Measurements from ENCODE around the gene SLC44A5. TPM values are rescaled to one million over a fixed set of nuclear protein-coding genes. Genes with fewer than 3 reads are reported as not detected.

SLC44A5 gene
- polyA plus RNA-seq, 3 donors, result not detected

DNA sequence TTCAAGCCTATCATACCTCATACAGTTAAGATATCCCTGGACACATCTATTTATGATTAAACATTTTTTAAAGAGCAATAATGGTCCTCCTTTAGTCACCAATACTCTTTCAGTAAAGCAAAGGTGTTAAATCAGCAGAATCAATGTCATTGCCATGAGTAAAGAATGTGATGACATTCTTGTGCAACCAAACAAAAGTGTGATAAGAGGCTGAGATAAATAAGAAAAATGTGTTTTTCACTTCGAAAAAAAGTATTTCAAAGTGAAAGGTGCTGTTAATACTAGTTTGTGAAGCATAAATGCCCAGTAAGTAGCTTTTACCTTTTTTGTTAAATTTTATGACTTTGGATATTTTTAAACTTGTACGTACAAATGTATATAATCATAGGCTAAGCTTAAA is 8.4 kb downstream of the SLC44A5 start:
- no peaks in the 10 kb centered on the region for H4K20me1 ChIP-seq (ENCODE audit: insufficient read depth, low read length)
- Mint-ChIP-seq H3K4me1 (no peaks in the 10 kb centered on the region), H3K4me3 (no peak overlapping the region), H3K27ac (no peak overlapping the region), H3K27me3 (ENCODE audit: low read depth in 3 of 3) (peaks cover 0 to 4% (median 0%) of the 10 kb centered on the region in 3 donors), H3K36me3 (no peaks in the 10 kb centered on the region), H3K9me3 (peaks cover 0 to 2% (median 0%) of the 10 kb centered on the region in 7 donors)
- no CpG with 5 or more reads among the region's 2 CpGs for WGBS (ENCODE audit: insufficient coverage)
- intact Hi-C loops (cut with micrococcal nuclease), result no loop called here
- no peak for TF ChIP-seq CTCF (IDR thresholded peaks at IDR 0.05)
- H3K4me1 ChIP-seq (ENCODE audit: control insufficient read depth in 1 of 2, insufficient read depth in 2 of 2, low read length in 2 of 2), result no peaks in the 10 kb centered on the region
- no peaks in the 10 kb centered on the region for H3K27me3 ChIP-seq (ENCODE audit: control insufficient read depth in 2 of 2, insufficient read depth in 2 of 2, low read length in 2 of 2)
- no peaks in the 10 kb centered on the region for H3K79me2 ChIP-seq (ENCODE audit: insufficient read depth, low read length)
- no peaks in the 10 kb centered on the region for H3K36me3 ChIP-seq (replicated peaks in 1 of 2; ENCODE audit: control insufficient read depth in 1 of 2, insufficient read depth in 2 of 2, low read length in 2 of 2)
- H2AFZ ChIP-seq (ENCODE audit: insufficient read depth, low read depth, low read length, poor library complexity, severe bottlenecking), result no peak overlapping the region
- no peaks in the 10 kb centered on the region for H3K9me3 ChIP-seq (replicated peaks in 1 of 2; ENCODE audit: control insufficient read depth in 1 of 2, insufficient read depth in 1 of 2, low read length in 2 of 2)
- no peak for DNase-seq
- H3K27ac ChIP-seq (ENCODE audit: low read depth in 1 of 2, low read length in 2 of 2), result no peak overlapping the region
- H3K4me3 ChIP-seq (replicated peaks in 1 of 3; ENCODE audit: low read depth in 2 of 3, low read length in 3 of 3), result no peak overlapping the region
- no peak overlapping the region for H3K4me2 ChIP-seq (replicated peaks; ENCODE audit: extremely low read depth, low read length, poor library complexity, severe bottlenecking)
- H3K9ac ChIP-seq (ENCODE audit: insufficient read depth, low read length, poor library complexity, severe bottlenecking), result no peak overlapping the region

DNA sequence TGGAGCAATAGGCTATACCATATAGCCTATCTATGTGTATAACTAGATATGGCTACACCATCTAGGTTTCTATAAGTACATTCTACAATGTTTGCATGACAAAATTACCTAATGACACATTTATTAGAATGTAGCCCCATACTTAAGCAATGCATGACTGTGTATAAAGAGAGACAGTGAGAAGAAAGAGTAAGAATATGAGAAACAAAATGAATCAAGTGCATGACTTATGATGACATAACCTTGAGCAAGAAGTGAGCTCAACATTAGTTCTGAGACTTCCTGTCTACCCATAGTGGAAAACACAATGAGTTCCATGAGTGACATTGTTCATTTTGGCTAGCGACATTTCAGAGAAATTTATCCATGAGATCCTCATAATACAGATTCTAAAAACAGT is 10.1 kb downstream of the SLC44A5 start:
- no peak overlapping the region for H3K27ac Mint-ChIP-seq
- intact Hi-C loops (cut with micrococcal nuclease), result no loop called here

More for the DNA sequence above, 10.1 kb downstream of the SLC44A5 start:
- H3K4me3 ChIP-seq (replicated peaks in 1 of 3; ENCODE audit: low read depth in 2 of 3, low read length in 3 of 3), result no peak overlapping the region
- no peak overlapping the region for H2AFZ ChIP-seq (ENCODE audit: insufficient read depth, low read depth, low read length, poor library complexity, severe bottlenecking)
- H3K27me3 Mint-ChIP-seq (ENCODE audit: low read depth in 3 of 3), result no peaks in the 10 kb centered on the region
- peaks cover 0 to 3% (median 0%) of the 10 kb centered on the region in 7 donors for H3K9me3 Mint-ChIP-seq
- H3K27ac ChIP-seq (ENCODE audit: low read depth in 1 of 2, low read length in 2 of 2), result no peak overlapping the region
- H3K4me3 Mint-ChIP-seq, result no peak overlapping the region
- DNase-seq, result no peak
- H4K20me1 ChIP-seq (ENCODE audit: insufficient read depth, low read length), result no peaks in the 10 kb centered on the region
- no peaks in the 10 kb centered on the region for H3K4me1 ChIP-seq (ENCODE audit: control insufficient read depth in 1 of 2, insufficient read depth in 2 of 2, low read length in 2 of 2)
- no CpG with 5 or more reads among the region's 1 CpG for WGBS (ENCODE audit: insufficient coverage)
- no peaks in the 10 kb centered on the region for H3K9me3 ChIP-seq (replicated peaks in 1 of 2; ENCODE audit: control insufficient read depth in 1 of 2, insufficient read depth in 1 of 2, low read length in 2 of 2)
- no peak for TF ChIP-seq CTCF (IDR thresholded peaks at IDR 0.05)
- no peaks in the 10 kb centered on the region for H3K36me3 ChIP-seq (replicated peaks in 1 of 2; ENCODE audit: control insufficient read depth in 1 of 2, insufficient read depth in 2 of 2, low read length in 2 of 2)
- no peaks in the 10 kb centered on the region for H3K27me3 ChIP-seq (ENCODE audit: control insufficient read depth in 2 of 2, insufficient read depth in 2 of 2, low read length in 2 of 2)
- no peaks in the 10 kb centered on the region for H3K36me3 Mint-ChIP-seq
- H3K9ac ChIP-seq (ENCODE audit: insufficient read depth, low read length, poor library complexity, severe bottlenecking), result no peak overlapping the region
- no peaks in the 10 kb centered on the region for H3K4me1 Mint-ChIP-seq
- no peaks in the 10 kb centered on the region for H3K79me2 ChIP-seq (ENCODE audit: insufficient read depth, low read length)
- H3K4me2 ChIP-seq (replicated peaks; ENCODE audit: extremely low read depth, low read length, poor library complexity, severe bottlenecking), result no peak overlapping the region
